ENCODE results near the gene NDST1.

NDST1 gene

GRCh38 chr5:150574818-150575547, 67.1 kb downstream of the NDST1 start:
- DNase-seq, result no peak

- DNase-seq, result no peak
Measured at GRCh38 chr5:150575745-150576448, 68.0 kb downstream of the NDST1 start.

- no peak for DNase-seq
Measured at GRCh38 chr5:150576449-150576949, 68.6 kb downstream of the NDST1 start.

- no peak for DNase-seq
Measured at GRCh38 chr5:150577378-150578139, 69.6 kb downstream of the NDST1 start.

- no peak for DNase-seq
Measured at GRCh38 chr5:150578781-150579461, 71.0 kb downstream of the NDST1 start.

- DNase-seq, result no peak
Measured at GRCh38 chr5:150579462-150580400, 71.8 kb downstream of the NDST1 start.

- DNase-seq, result no peak
Measured at GRCh38 chr5:150580917-150581316, 73.0 kb downstream of the NDST1 start.

- no peak for DNase-seq
Measured at GRCh38 chr5:150582241-150583109, 74.5 kb downstream of the NDST1 start.

- no peak for DNase-seq
Measured at GRCh38 chr5:150583541-150584225, 75.8 kb downstream of the NDST1 start.

GRCh38 chr5:150584556-150585335, 76.8 kb downstream of the NDST1 start:
- no peak for DNase-seq

- DNase-seq, result no peak
Measured at GRCh38 chr5:150585781-150586341, 77.9 kb downstream of the NDST1 start.

- DNase-seq, result no peak
Measured at GRCh38 chr5:150587016-150587415, 79.1 kb downstream of the NDST1 start.

GRCh38 chr5:150587856-150588595, 80.1 kb downstream of the NDST1 start:
- no peak for DNase-seq

- no peak for DNase-seq
Measured at GRCh38 chr5:150588596-150588890, 80.6 kb downstream of the NDST1 start.

GRCh38 chr5:150589862-150590601, 82.1 kb downstream of the NDST1 start:
- no peak for DNase-seq

- DNase-seq, result no peak
Measured at GRCh38 chr5:150590979-150591695, 83.2 kb downstream of the NDST1 start.

- DNase-seq, result no peak
Measured at GRCh38 chr5:150593593-150593992, 85.7 kb downstream of the NDST1 start.

Data from NCI-H524 treated with DMSO at 0.1 percent for 48 hours (cell line).